Fibroblast of lung (primary cell): ENCODE results near the gene ZNF576.

Experiments used
- EZH2 ChIP-seq: IDR thresholded peaks from 2 replicates; pipeline ENCODE4 v1.5.1; 2012; ENCODE audit warnings: low read length, control low read depth, mild to moderate bottlenecking; ENCODE audit errors: missing control alignments
- TF ChIP-seq, protein P1 (sequence below), 2 donors: IDR thresholded peaks in 1 of 2; conservative IDR thresholded peaks in 1 of 2; 1 replicate in 1 of 2; 2 replicates in 1 of 2; pipeline ENCODE4 v1.5.1; 2011 to 2012; ENCODE audit warnings: low read length in 2 of 2, control low read depth in 1 of 2, inconsistent platforms in 1 of 2, low read depth in 1 of 2, mild to moderate bottlenecking in 1 of 2

DNA sequence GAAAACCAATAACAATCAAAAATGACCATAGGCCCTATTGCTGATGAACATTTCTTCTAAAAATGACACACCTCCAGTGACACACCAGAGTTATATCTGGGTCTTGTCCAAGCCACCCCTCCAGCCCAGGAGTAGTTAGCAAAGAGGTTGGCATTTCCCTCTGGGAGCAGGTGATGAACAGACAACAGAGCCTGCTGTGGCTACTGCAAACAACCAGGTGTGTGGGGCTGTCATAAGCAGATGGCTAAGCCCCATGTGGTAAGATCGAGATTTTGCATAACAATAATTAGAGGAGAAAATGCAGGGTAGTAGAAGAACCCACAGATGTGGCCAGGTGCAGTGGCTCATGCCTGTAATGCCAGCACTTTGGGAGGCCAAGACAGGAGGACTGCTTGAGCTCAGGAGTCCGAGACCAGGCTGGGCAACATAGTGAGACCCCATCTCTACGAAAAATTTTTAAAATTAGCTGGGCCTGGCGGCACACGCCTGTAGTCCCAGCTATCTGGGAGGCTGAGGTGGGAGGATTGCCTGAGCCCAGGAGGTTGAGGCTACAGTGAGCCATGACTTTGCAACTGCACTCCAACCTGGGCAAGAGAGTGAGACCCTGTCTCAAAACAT is 26.1 kb upstream of the ZNF576 start:
- TF ChIP-seq, protein P1, sequence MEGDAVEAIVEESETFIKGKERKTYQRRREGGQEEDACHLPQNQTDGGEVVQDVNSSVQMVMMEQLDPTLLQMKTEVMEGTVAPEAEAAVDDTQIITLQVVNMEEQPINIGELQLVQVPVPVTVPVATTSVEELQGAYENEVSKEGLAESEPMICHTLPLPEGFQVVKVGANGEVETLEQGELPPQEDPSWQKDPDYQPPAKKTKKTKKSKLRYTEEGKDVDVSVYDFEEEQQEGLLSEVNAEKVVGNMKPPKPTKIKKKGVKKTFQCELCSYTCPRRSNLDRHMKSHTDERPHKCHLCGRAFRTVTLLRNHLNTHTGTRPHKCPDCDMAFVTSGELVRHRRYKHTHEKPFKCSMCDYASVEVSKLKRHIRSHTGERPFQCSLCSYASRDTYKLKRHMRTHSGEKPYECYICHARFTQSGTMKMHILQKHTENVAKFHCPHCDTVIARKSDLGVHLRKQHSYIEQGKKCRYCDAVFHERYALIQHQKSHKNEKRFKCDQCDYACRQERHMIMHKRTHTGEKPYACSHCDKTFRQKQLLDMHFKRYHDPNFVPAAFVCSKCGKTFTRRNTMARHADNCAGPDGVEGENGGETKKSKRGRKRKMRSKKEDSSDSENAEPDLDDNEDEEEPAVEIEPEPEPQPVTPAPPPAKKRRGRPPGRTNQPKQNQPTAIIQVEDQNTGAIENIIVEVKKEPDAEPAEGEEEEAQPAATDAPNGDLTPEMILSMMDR (conservative IDR thresholded peaks at IDR 0.05 in 1 of 2, IDR thresholded peaks at IDR 0.05 in 1 of 2; ENCODE audit: low read depth in 1 of 2, low read length in 2 of 2), result no peak
- no peak for TF ChIP-seq EZH2
